ENCODE data around the gene VASH2.
"Not testable (repeated sequence)": the region's sequence is repeated elsewhere in the genome, so short reads cannot be mapped to it uniquely, and the experiment has no call there.

GRCh38 chr1:212913638-212914037 lies 36.7 kb upstream of the VASH2 start:
- TF ChIP-seq ZNF274 (IDR thresholded peaks at IDR 0.05; ENCODE audit: low read depth, low read length); YY1 (IDR thresholded peaks at IDR 0.05; ENCODE audit: insufficient read depth, insufficient read length): not testable (repeated sequence)
